ENCODE measurements around the gene TRIM17. TPM values are rescaled to one million over a fixed set of nuclear protein-coding genes. Genes with fewer than 3 reads are reported as not detected.
A peak's percentile ranks its signal among the peaks of the same experiment; 100 is the strongest.

The TRIM17 gene
- total RNA-seq, 1 experiment from 2014 or later, result not detected

- TF ChIP-seq MAX (IDR thresholded peaks at IDR 0.05) (peak; percentile 85), SIN3A (IDR thresholded peaks at IDR 0.05; ENCODE audit: low read depth) (no peak)
- TF ChIP-seq, protein P1, sequence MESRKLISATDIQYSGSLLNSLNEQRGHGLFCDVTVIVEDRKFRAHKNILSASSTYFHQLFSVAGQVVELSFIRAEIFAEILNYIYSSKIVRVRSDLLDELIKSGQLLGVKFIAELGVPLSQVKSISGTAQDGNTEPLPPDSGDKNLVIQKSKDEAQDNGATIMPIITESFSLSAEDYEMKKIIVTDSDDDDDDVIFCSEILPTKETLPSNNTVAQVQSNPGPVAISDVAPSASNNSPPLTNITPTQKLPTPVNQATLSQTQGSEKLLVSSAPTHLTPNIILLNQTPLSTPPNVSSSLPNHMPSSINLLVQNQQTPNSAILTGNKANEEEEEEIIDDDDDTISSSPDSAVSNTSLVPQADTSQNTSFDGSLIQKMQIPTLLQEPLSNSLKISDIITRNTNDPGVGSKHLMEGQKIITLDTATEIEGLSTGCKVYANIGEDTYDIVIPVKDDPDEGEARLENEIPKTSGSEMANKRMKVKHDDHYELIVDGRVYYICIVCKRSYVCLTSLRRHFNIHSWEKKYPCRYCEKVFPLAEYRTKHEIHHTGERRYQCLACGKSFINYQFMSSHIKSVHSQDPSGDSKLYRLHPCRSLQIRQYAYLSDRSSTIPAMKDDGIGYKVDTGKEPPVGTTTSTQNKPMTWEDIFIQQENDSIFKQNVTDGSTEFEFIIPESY (IDR thresholded peaks at IDR 0.05; ENCODE audit: extremely low read depth, insufficient replicate concordance, low read length), result peak; percentile 88
Measured at GRCh38 chr1:228378090-228378872, 38.4 kb downstream of the TRIM17 start (continued).

DNA sequence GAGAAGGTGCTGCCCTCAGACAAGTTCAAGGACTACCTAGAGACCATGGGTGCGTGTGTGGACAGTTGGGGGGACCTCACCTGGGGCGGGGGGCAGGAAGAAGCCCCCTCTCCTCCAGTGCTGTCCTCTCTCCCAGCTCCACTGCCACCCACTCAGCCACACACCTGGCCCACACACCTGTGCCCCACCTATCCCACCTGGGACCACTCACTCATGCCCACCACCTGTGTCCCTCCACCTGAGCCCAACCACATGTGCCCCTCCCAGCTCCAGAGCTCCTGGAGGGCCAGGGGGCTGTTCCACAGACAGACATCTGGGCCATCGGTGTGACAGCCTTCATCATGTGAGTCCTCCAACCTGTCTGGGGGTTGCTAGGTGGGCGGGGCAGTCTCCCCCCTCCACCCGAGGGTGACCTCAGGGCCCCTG is 39.0 kb downstream of the TRIM17 start:
- Histone ChIP-seq H2AFZ (ENCODE audit: low read depth, low read length, poor library complexity, severe bottlenecking) (no peak overlapping the region), H3K27ac (ENCODE audit: low read depth, low read length) (peak overlapping the region; percentile 63; the same call in 1 of the 2 replicates), H3K4me2 (ENCODE audit: low read length) (peak overlapping the region; percentile 93), H4K20me1 (ENCODE audit: insufficient read depth) (no peaks in the 10 kb centered on the region), H3K79me2 (ENCODE audit: insufficient read depth, low read length) (no peaks in the 10 kb centered on the region), H3K9ac (ENCODE audit: low read length) (peak overlapping the region; percentile 71), H3K4me3 (replicated peaks in 1 of 2; ENCODE audit: low read depth in 1 of 2, low read length in 2 of 2) (peak overlapping the region; percentile 58 to 66), H3K9me2 (ENCODE audit: insufficient read depth) (no peaks in the 10 kb centered on the region), H3K27me3 (ENCODE audit: insufficient read depth, low read length) (no peaks in the 10 kb centered on the region), H3K9me3 (ENCODE audit: control insufficient read depth in 1 of 2, insufficient read depth in 1 of 2, low read depth in 1 of 2, low read length in 2 of 2) (no peaks in the 10 kb centered on the region), H3K36me3 (ENCODE audit: control insufficient read depth in 1 of 2, insufficient read depth in 2 of 2, low read length in 2 of 2) (no peaks in the 10 kb centered on the region), H3K4me1 (ENCODE audit: control insufficient read depth in 1 of 2, insufficient read depth in 2 of 2, low read length in 2 of 2) (peaks cover 5 to 18% of the 10 kb centered on the region in 2 experiments)
- intact Hi-C loops (cut with micrococcal nuclease), result loop anchor here (1.0 to 2.0 kb wide), 2 partner anchors 15 to 137 kb away; no protein-coding TSS in a partner anchor
- DNase-seq (ENCODE audit: low read depth, low spot score), result no peak
- ChIA-PET CTCF (no interaction called here), POLR2A (no interaction called here), RAD21 (ENCODE audit: low non-redundant PET in 1 of 2, low total read pairs in 2 of 2, uncharacterized antibody in 2 of 2, unreplicated experiment in 2 of 2) (no interaction called here)
- no TSS peak for BruUV-seq (replicated peaks)
- ATAC-seq, result no peak
- TF ChIP-seq, protein P1 (IDR thresholded peaks at IDR 0.05; ENCODE audit: extremely low read depth, insufficient replicate concordance, low read length), result no peak
- no peak for TF ChIP-seq ELF1 (IDR thresholded peaks at IDR 0.05; ENCODE audit: borderline replicate concordance, low read depth)
- TF ChIP-seq JUND (IDR thresholded peaks at IDR 0.05), result no peak
- no peak for TF ChIP-seq ZFX (IDR thresholded peaks at IDR 0.05)
- no peak for TF ChIP-seq POLR2A (IDR thresholded peaks at IDR 0.05; ENCODE audit: borderline replicate concordance, extremely low read depth, insufficient read depth, insufficient read length)
- TF ChIP-seq FOSL1 (IDR thresholded peaks at IDR 0.05; ENCODE audit: low read depth), result no peak
- TF ChIP-seq, protein P2, sequence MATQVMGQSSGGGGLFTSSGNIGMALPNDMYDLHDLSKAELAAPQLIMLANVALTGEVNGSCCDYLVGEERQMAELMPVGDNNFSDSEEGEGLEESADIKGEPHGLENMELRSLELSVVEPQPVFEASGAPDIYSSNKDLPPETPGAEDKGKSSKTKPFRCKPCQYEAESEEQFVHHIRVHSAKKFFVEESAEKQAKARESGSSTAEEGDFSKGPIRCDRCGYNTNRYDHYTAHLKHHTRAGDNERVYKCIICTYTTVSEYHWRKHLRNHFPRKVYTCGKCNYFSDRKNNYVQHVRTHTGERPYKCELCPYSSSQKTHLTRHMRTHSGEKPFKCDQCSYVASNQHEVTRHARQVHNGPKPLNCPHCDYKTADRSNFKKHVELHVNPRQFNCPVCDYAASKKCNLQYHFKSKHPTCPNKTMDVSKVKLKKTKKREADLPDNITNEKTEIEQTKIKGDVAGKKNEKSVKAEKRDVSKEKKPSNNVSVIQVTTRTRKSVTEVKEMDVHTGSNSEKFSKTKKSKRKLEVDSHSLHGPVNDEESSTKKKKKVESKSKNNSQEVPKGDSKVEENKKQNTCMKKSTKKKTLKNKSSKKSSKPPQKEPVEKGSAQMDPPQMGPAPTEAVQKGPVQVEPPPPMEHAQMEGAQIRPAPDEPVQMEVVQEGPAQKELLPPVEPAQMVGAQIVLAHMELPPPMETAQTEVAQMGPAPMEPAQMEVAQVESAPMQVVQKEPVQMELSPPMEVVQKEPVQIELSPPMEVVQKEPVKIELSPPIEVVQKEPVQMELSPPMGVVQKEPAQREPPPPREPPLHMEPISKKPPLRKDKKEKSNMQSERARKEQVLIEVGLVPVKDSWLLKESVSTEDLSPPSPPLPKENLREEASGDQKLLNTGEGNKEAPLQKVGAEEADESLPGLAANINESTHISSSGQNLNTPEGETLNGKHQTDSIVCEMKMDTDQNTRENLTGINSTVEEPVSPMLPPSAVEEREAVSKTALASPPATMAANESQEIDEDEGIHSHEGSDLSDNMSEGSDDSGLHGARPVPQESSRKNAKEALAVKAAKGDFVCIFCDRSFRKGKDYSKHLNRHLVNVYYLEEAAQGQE (IDR thresholded peaks at IDR 0.05; ENCODE audit: low read depth), result no peak
- TF ChIP-seq RAD21 (IDR thresholded peaks at IDR 0.05; ENCODE audit: low read depth), result no peak
- no peak for TF ChIP-seq SIN3A (IDR thresholded peaks at IDR 0.05; ENCODE audit: low read depth)
- TF ChIP-seq ZNF274 (IDR thresholded peaks at IDR 0.05; ENCODE audit: low read depth, low read length), result no peak
- TF ChIP-seq EZH2phosphoT487 (IDR thresholded peaks at IDR 0.05; ENCODE audit: borderline replicate concordance), result no peak
- no peak for TF ChIP-seq YY1 (IDR thresholded peaks at IDR 0.05; ENCODE audit: extremely low read depth, insufficient replicate concordance, low read depth, low read length)
- TF ChIP-seq CBX3 (IDR thresholded peaks at IDR 0.05; ENCODE audit: low read depth), result no peak
- no peak for TF ChIP-seq SRF (IDR thresholded peaks at IDR 0.05; ENCODE audit: low read depth)

All from HCT116 (cell line).